HFF-Myc (cell line): Measurements from ENCODE around the gene MAPK14.

Experiments used
- DNase-seq: peaks from one replicate; pipeline ENCODE4 v3.0.0-alpha.2; 2011; ENCODE audit warnings: low read depth; ENCODE audit errors: extremely low read depth
- H3K4me3 ChIP-seq: replicated peaks from 2 replicates; pipeline ENCODE4 v1.5.1; 2011; ENCODE audit warnings: low read depth, mild to moderate bottlenecking, control low read depth, low read length
- TF ChIP-seq, protein P1 (sequence below): IDR thresholded peaks from 2 replicates; pipeline ENCODE4 v1.5.1; 2012; ENCODE audit warnings: mild to moderate bottlenecking, low read depth, low read length, control low read depth; ENCODE audit errors: missing control alignments

MAPK14 gene

DNA sequence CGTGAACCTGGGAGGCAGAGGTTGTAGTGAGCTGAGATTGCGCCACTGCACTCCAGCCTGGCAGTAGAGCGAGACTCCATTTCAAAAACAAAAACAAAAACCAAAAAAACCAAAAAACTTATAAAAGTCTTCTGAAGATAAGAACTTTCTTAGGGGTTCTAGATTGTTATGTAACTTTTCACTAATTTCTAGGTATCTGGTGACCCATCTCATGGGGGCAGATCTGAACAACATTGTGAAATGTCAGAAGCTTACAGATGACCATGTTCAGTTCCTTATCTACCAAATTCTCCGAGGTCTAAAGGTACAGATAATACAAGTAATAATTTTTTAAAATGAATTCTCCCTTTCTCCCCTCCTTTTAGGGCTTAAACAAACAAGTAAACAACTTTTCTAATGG lies 45.1 kb downstream of the MAPK14 start:
- DNase-seq = no peak
- no peak overlapping the region for H3K4me3 ChIP-seq
- TF ChIP-seq, protein P1, sequence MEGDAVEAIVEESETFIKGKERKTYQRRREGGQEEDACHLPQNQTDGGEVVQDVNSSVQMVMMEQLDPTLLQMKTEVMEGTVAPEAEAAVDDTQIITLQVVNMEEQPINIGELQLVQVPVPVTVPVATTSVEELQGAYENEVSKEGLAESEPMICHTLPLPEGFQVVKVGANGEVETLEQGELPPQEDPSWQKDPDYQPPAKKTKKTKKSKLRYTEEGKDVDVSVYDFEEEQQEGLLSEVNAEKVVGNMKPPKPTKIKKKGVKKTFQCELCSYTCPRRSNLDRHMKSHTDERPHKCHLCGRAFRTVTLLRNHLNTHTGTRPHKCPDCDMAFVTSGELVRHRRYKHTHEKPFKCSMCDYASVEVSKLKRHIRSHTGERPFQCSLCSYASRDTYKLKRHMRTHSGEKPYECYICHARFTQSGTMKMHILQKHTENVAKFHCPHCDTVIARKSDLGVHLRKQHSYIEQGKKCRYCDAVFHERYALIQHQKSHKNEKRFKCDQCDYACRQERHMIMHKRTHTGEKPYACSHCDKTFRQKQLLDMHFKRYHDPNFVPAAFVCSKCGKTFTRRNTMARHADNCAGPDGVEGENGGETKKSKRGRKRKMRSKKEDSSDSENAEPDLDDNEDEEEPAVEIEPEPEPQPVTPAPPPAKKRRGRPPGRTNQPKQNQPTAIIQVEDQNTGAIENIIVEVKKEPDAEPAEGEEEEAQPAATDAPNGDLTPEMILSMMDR = no peak

DNA sequence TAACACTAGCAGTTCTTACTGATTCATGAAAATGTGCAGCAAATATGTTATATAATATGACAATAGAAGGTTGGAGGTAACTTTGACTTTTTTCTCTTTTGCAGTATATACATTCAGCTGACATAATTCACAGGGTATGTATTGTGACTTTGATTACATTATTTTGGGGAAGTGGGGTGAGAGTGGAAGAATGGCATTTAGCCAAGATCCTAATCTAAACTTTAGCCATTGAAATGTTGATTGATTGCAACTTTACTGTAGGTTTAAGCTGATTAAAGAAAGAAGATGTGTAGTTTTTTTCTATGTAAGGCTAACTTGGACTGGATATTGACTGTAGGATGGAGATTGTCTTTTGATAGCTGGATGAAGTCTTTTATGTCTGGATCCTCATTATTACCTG lies 46.0 kb downstream of the MAPK14 start:
- DNase-seq = no peak
- H3K4me3 ChIP-seq = no peak overlapping the region
- TF ChIP-seq, protein P1 = no peak

DNA sequence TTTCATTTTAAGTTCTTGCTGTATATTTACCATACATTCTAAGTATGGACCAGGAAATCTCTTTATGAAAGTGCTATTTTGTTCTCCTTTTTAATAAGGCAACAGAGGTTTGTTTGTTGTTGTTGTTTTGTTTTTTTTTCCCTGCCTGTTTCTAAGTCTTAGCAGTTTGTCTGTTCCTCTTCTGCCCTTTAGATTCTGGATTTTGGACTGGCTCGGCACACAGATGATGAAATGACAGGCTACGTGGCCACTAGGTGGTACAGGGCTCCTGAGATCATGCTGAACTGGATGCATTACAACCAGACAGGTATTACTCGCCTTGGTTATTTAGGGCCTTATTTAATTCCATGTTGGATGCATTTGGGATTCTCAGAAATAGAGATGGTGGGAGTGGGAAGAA lies 48.0 kb downstream of the MAPK14 start:
- no peak for DNase-seq
- TF ChIP-seq, protein P1 = no peak
- H3K4me3 ChIP-seq = no peak overlapping the region

DNA sequence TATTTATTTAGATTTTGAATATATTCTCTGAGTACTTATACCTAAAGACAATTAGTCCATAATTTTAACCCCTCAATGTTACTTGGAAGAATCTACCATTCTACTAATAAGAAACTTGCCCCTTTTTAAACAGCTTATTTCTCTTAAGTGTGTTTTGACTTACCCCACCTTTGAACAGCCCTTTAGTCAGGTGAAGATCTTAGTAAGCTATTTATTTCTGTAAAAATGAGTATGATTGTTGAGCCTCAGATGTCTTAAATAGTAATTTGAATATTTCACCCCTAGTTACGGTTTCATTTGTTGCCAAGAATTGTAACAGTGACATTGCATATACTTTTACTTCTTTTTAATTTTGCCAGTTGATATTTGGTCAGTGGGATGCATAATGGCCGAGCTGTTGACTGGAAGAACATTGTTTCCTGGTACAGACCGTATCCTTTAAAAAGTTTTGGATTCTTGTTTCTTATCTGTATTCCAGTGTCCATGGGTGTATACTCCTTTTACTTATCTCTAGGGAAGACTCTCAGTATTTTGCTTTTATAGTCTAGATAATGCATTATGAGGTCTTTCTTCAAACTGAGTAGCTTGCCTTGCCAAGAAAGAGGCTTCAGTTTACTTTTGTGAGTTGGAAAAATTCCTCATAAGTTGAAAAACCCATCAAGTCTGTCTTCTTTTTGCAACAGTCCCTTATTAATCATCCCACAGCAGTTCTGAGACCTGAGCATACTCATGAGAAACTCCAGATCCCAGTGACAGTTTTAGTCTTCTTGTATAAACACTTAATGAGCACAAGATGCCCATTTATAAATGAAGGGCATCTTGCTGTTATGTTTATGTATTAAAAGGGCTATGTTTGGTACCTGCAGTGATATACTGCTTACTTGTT lies 48.8 kb downstream of the MAPK14 start:
- TF ChIP-seq, protein P1 = no peak
- DNase-seq = no peak
- no peak overlapping the region for H3K4me3 ChIP-seq

DNA sequence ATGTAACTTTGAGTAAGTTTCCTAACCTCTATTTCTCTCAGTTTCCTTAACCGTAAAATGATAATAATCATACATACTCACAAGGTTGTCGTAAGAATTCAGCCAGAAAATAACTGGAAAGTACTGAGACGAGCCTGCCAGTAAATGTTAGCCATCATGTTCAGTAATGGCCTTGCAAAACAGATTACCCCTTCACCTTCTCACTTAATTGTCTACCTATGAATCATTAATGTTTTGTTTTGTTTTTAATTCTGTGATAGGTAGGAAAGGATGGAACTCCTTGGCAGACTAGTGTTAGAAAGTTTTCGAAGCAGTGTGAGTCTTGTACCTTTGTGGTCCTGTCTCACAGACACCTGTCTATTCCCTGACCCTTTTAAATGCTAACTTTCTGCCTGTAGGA lies 50.6 kb downstream of the MAPK14 start:
- no peak overlapping the region for H3K4me3 ChIP-seq
- DNase-seq = no peak
- TF ChIP-seq, protein P1 = no peak

DNA sequence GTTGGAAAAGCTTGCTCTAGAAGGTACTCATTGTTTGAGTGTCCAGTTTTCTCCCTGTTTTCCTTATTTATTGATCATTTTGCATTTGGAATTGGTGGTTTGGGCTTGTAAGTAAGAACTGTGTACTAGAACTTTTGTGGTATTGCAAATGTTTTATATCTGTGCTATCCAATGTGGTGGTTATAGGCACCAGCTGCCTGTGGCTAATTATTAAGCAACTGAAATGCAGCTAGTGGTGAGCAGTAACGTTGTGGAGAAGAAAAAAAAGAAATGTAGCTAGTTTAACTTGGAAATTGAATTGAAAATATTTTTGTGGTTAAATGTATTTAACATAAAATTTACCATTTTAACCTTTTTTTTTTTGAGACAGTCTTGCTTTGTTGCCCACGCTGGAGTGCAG lies 52.0 kb downstream of the MAPK14 start:
- DNase-seq = no peak
- no peak overlapping the region for H3K4me3 ChIP-seq
- TF ChIP-seq, protein P1 = no peak
